Tibial nerve (tissue), 3 donors: Measurements from ENCODE around the gene KLK12.

ENCODE experiments used
- CTCF ChIP-seq, 5 experiments: fragments of 200-600 bp in 3 of 5; fragments of 450-650 bp in 2 of 5; sonication (generic) in 3 of 5; IDR thresholded peaks; one replicate each; pipeline ENCODE4 v1.5.1; 2016 to 2019; ENCODE audit warnings: antibody characterized with exemption in 5 of 5, mild to moderate bottlenecking in 3 of 5, moderate library complexity in 2 of 5
- POLR2A ChIP-seq, 2 donors: fragments of 450-650 bp; IDR thresholded peaks; one replicate each; pipeline ENCODE4 v1.6.1; 2017; ENCODE audit warnings: antibody characterized with exemption in 2 of 2, mild to moderate bottlenecking in 2 of 2, moderate library complexity in 2 of 2

GRCh38 chr19:51044327-51044726, 9.5 kb upstream of the KLK12 start:
- no peak for TF ChIP-seq CTCF (IDR thresholded peaks at IDR 0.05)
- no peak for TF ChIP-seq POLR2A (IDR thresholded peaks at IDR 0.05)
